ENCODE data around the gene PARM1. TPM values are rescaled to one million over a fixed set of nuclear protein-coding genes. Genes with fewer than 3 reads are reported as not detected.

Gene PARM1
- total RNA-seq, 4 donors from 2014 or later = 10.2 to 15.8 (median 10.5) TPM

GRCh38 chr4:74967324-74967723 lies 34.4 kb downstream of the PARM1 start:
- no peak for DNase-seq
- Histone ChIP-seq H3K4me3 (no peak overlapping the region), H3K9me3 (no peaks in the 10 kb centered on the region), H3K27me3 (no peaks in the 10 kb centered on the region), H3K36me3 (no peaks in the 10 kb centered on the region), H3K4me1 (no peaks in the 10 kb centered on the region), H3K27ac (no peak overlapping the region)
- TF ChIP-seq CTCF (IDR thresholded peaks at IDR 0.05) (no peak), POLR2A (IDR thresholded peaks at IDR 0.05) (no peak)

GRCh38 chr4:74968456-74969164 lies 35.7 kb downstream of the PARM1 start:
- Histone ChIP-seq H3K27me3 (no peaks in the 10 kb centered on the region), H3K4me1 (no peaks in the 10 kb centered on the region), H3K36me3 (no peaks in the 10 kb centered on the region), H3K4me3 (no peak overlapping the region), H3K9me3 (no peaks in the 10 kb centered on the region), H3K27ac (no peak overlapping the region)
- no peak for TF ChIP-seq CTCF (IDR thresholded peaks at IDR 0.05)
- no peak for TF ChIP-seq POLR2A (IDR thresholded peaks at IDR 0.05)
- DNase-seq = no peak

- TF ChIP-seq CTCF (IDR thresholded peaks at IDR 0.05) (no peak), POLR2A (IDR thresholded peaks at IDR 0.05) (no peak)
- no peaks in the 10 kb centered on the region for H3K27me3 ChIP-seq
- no peaks in the 10 kb centered on the region for H3K36me3 ChIP-seq
- H3K4me3 ChIP-seq = no peak overlapping the region
- H3K4me1 ChIP-seq = no peaks in the 10 kb centered on the region
- no peak overlapping the region for H3K27ac ChIP-seq
- no peak for DNase-seq
- H3K9me3 ChIP-seq = no peaks in the 10 kb centered on the region
Observed at GRCh38 chr4:74969507-74970474, 36.9 kb downstream of the PARM1 start.

GRCh38 chr4:74970577-74970976 lies 37.7 kb downstream of the PARM1 start:
- TF ChIP-seq POLR2A (IDR thresholded peaks at IDR 0.05) = no peak
- TF ChIP-seq CTCF (IDR thresholded peaks at IDR 0.05) = no peak

GRCh38 chr4:74971862-74972261 lies 38.9 kb downstream of the PARM1 start:
- no peaks in the 10 kb centered on the region for H3K9me3 ChIP-seq
- H3K4me3 ChIP-seq = no peak overlapping the region
- no peak overlapping the region for H3K27ac ChIP-seq
- no peaks in the 10 kb centered on the region for H3K36me3 ChIP-seq
- H3K4me1 ChIP-seq = no peaks in the 10 kb centered on the region
- DNase-seq = no peak
- no peak for TF ChIP-seq POLR2A (IDR thresholded peaks at IDR 0.05)
- TF ChIP-seq CTCF (IDR thresholded peaks at IDR 0.05) = no peak
- no peaks in the 10 kb centered on the region for H3K27me3 ChIP-seq

More at GRCh38 chr4:74970577-74970976, 37.7 kb downstream of the PARM1 start:
- H3K4me1 ChIP-seq = no peaks in the 10 kb centered on the region
- no peak for DNase-seq
- no peak overlapping the region for H3K4me3 ChIP-seq
- no peak overlapping the region for H3K27ac ChIP-seq
- H3K9me3 ChIP-seq = no peaks in the 10 kb centered on the region
- H3K27me3 ChIP-seq = no peaks in the 10 kb centered on the region
- H3K36me3 ChIP-seq = no peaks in the 10 kb centered on the region

Measured in Peyer's patch (tissue), 4 donors.